ENCODE measurements around the gene GLB1L3.

GLB1L3 gene

DNA sequence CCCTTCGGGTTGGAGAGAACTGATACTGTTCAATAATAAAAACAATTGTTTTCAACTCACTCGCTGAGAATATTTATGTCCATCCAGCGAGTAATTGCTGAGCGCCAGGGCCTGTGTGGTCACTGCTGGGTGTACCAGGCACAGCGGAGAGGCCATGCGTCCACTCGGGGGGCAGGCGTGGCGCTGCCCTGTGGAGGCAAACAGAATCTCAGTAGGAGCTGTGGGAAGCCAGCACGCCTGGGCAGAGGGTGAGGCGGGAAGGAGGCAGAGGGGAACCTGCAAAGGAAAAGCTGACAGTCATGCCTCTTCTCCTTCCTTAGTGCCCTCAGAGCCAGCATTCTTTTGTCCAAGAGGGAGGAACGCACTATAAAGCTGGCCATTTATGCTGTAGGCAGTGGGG is 11.4 kb downstream of the GLB1L3 start:
- TF ChIP-seq, protein P1, sequence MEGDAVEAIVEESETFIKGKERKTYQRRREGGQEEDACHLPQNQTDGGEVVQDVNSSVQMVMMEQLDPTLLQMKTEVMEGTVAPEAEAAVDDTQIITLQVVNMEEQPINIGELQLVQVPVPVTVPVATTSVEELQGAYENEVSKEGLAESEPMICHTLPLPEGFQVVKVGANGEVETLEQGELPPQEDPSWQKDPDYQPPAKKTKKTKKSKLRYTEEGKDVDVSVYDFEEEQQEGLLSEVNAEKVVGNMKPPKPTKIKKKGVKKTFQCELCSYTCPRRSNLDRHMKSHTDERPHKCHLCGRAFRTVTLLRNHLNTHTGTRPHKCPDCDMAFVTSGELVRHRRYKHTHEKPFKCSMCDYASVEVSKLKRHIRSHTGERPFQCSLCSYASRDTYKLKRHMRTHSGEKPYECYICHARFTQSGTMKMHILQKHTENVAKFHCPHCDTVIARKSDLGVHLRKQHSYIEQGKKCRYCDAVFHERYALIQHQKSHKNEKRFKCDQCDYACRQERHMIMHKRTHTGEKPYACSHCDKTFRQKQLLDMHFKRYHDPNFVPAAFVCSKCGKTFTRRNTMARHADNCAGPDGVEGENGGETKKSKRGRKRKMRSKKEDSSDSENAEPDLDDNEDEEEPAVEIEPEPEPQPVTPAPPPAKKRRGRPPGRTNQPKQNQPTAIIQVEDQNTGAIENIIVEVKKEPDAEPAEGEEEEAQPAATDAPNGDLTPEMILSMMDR (IDR thresholded peaks at IDR 0.05; ENCODE audit: low read depth, low read length), result no peak
- no peak overlapping the region for H3K4me3 ChIP-seq (ENCODE audit: low read depth, low read length)

DNA sequence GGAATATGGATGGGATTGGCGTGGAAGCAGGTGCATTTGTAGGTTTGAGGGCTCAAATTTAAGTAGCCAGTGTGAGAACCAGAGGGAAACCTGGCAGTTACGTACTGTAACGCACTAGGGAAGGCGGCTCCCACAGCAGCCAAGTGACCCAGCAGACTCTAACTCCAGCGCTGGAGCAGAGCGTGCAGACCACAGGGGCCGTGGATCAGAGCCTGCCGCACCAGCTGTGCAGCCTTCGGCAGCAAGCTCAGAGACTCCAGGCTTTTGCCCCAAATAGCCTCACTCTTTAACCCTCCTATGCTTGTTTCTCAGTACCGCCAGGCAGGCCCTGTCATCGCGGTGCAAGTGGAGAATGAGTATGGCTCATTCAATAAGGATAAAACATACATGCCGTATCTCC is 12.3 kb downstream of the GLB1L3 start:
- H3K4me3 ChIP-seq (ENCODE audit: low read depth, low read length), result no peak overlapping the region
- TF ChIP-seq, protein P1 (IDR thresholded peaks at IDR 0.05; ENCODE audit: low read depth, low read length), result no peak

DNA sequence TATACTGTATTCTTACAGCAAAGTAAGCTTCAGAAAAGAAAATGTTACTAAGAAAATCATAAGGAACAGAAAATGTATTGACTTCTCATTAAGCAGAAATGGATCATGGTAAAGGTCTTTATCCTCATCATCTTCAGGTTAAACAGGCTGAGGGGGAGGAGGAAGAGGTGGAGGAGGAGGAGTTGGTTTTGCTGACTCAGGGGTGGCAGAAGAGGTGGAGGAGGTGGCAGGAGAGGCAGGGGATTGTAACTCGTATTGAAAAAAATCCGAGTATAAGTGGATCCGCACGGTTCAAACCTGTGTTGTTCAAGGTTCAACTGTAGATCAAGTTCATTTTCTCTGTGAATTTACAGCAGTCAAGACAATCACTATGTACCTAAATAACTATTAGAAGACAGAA is 13.0 kb downstream of the GLB1L3 start:
- TF ChIP-seq, protein P1 (IDR thresholded peaks at IDR 0.05; ENCODE audit: low read depth, low read length), result no peak
- H3K4me3 ChIP-seq (ENCODE audit: low read depth, low read length), result no peak overlapping the region

DNA sequence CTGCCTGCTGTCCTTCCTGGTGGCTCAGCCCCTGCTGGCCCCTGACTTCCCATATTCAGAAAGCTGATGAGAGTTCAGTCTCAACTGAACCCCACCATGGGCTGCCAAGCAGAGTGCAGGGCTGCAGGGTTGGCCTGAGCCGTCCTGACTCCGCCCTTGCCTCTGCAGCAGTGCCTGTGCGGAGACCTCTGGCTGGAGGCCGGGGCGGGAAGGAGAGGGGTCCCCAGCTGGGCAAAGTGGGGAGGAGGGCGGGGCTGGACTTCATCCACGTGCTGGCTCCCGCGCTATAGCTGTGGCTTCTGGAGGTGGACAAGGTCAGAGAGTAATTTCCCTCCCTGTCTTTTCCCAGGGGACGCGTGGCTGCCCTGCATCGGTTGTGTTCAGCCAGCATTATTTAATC is 13.6 kb downstream of the GLB1L3 start:
- TF ChIP-seq, protein P1 (IDR thresholded peaks at IDR 0.05; ENCODE audit: low read depth, low read length), result no peak

DNA sequence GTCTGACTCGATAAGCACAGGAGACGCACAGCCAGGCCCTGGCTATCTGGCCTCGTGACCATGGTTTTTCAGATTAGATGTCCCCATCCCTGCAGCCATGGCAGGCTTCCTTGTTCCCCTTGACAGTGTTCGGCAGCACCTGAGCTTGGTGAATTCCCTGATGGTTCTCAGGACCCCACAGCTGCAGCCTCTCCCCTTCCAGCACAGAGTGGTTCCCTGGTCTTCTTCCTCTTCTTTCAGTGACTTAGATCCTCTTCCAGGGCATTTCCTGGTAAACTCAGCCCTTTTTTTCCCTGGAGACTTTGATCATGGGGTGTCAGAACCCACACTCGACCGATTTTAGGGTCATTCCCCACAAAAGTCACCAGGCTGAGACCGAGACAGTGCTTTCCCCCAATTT is 14.5 kb downstream of the GLB1L3 start:
- TF ChIP-seq, protein P1 (IDR thresholded peaks at IDR 0.05; ENCODE audit: low read depth, low read length), result no peak
- H3K4me3 ChIP-seq (ENCODE audit: low read depth, low read length), result no peak overlapping the region

More for the DNA sequence above, 13.6 kb downstream of the GLB1L3 start:
- no peak overlapping the region for H3K4me3 ChIP-seq (ENCODE audit: low read depth, low read length)

DNA sequence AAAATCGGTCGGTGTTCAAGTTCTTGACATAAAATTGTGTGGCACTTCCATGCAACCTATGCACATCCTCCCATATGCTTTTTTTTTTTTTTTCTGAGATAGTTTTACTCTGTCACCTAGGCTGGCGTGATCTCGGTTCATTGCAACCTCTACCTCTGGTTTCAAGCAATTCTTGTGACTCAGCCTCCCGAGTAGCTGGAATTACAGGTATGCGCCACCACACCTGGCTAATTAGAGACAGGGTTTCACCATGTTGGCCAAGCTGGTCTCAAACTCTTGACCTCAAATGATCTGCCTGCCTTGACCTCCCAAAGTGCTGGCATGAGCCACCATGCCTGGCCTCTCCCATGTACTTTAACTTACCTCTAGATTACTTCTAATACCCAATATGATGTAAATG is 15.0 kb downstream of the GLB1L3 start:
- TF ChIP-seq, protein P1 (IDR thresholded peaks at IDR 0.05; ENCODE audit: low read depth, low read length), result no peak
- no peak overlapping the region for H3K4me3 ChIP-seq (ENCODE audit: low read depth, low read length)

DNA sequence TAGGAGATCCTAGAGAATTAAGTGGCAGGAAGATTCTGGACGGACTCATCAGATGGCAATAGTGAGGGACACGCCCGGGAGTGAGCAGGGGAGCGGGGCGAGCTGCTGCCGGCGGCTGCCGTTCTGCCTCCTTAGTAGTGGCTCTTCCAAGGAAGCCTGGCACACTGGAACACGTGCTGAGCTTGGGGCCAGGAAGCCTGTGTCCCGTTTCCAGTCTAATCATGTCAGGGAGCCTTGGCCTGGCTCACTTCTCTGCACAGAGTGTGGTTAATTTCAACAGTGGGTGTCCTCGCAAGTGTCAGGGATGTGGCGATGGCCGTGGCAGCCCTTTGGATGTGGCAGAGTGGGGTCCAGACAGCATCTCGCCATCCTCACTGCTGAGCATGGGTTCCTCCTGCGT is 16.5 kb downstream of the GLB1L3 start:
- TF ChIP-seq, protein P1 (IDR thresholded peaks at IDR 0.05; ENCODE audit: low read depth, low read length), result no peak
- H3K4me3 ChIP-seq (ENCODE audit: low read depth, low read length), result no peak overlapping the region

All from WI38 (cell line).